HG02852 (cell line): Measurements from ENCODE around the gene CTU2.
A peak's percentile ranks its signal among the peaks of the same experiment; 100 is the strongest.

Source experiments
- ATAC-seq: cut with Tn5 transposase; IDR thresholded peaks from one replicate; pipeline ENCODE4 v1.9.1; 2021; ENCODE audit warnings: mild to moderate bottlenecking, moderate library complexity; ENCODE audit not compliant: unreplicated experiment

CTU2 gene

GRCh38 chr16:88695753-88696152 lies 10.6 kb upstream of the CTU2 start:
- ATAC-seq = no peak

DNA sequence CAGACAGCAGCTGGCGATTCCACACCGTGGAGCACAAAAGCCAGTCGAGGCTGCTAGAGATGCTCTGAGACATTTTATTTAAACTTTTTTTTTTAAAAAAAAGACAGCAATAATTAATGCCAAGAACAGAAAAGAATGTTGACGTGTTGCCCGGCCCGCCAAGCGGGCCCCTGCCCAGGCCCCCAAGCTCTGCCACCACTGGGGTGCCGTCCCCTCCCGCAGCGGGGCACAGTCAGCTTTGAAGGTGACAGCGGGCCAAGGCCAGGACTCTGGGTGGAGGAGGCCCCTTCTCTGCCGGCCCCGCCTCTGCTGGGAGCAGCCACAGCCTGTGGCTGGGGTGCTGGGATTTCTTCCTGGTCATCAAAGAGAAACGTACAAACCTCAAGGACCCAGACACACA lies 9.9 kb upstream of the CTU2 start:
- no peak for ATAC-seq

- ATAC-seq = no peak
These were observed 9.0 kb upstream of the CTU2 start for GRCh38 chr16:88697116-88697830.

DNA sequence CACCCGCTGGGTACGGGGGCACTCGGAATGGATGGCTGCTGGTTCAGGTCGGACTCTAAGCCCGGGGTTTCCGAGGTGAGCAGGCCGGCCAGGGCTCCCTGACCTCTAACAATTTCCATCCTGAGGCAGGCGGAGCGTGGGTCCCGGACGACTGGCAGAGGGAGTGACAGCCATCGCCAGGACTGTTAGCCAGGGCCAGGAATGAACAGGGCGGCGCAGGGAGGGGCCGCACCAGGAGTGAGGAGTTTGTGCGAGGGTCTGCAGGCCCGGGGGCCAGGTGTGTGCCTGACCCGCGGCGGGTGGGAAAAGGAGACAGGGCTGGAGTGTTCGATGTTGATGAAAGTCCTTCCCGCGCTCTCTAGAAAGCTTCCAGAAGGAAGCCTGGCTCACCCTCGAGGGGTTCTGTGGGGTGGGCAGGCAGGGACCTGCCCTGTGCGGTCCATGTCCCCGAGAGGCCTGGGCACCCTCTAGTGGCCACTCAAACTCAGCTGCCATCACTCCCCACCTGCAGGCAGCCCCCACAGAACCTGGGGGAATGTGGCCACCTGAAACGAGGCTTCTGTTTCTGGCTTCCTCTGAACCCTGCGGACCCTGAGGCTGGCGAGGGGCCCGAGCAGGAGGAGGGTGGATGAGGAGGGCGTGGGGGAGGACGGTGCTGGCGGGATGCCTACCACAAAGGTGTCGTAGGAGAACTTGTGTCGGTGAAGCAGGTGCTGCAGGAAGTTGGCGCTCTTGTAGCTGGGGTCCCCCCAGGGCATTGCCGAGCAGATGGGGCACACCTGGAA lies 8.3 kb upstream of the CTU2 start:
- no peak for ATAC-seq

GRCh38 chr16:88698646-88699045 lies 7.7 kb upstream of the CTU2 start:
- no peak for ATAC-seq

DNA sequence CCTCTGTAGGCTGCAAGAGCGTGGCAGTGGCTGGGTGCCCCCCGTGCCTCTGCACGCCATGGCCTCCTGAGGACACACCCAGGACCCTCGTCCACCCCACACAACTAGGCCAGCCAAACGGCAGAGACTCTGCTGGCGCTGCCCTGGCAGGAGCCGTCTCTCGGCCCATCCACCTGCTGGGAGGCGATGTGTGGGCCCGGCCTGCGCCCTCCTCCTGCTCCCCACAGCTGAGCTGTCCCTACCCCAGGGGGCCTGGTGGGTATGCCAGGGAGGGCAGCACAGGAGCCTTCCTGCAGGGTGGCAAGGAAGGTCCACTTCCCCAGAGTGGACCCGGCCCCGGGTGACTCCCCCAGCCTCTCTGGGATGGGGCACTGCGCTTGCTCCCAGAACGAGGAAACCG lies 7.1 kb upstream of the CTU2 start:
- ATAC-seq = no peak

DNA sequence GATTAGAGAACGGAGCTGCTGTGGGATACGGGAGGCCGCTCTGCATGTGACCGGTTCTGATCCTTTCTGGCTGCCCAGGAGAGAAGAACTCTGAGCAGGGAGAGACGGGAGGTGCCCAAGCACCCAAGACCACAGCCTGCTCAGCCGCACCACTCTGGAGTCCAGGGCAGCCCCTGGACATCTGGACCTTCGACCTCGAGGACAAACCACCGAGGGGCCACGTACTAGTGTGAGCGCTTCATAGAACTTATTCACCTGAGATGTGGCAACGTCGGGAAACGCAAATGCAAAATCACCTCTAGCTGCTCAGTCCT lies 6.0 kb upstream of the CTU2 start:
- no peak for ATAC-seq

- ATAC-seq = peak; percentile 73
These were observed 5.4 kb upstream of the CTU2 start for GRCh38 chr16:88700636-88701482.

DNA sequence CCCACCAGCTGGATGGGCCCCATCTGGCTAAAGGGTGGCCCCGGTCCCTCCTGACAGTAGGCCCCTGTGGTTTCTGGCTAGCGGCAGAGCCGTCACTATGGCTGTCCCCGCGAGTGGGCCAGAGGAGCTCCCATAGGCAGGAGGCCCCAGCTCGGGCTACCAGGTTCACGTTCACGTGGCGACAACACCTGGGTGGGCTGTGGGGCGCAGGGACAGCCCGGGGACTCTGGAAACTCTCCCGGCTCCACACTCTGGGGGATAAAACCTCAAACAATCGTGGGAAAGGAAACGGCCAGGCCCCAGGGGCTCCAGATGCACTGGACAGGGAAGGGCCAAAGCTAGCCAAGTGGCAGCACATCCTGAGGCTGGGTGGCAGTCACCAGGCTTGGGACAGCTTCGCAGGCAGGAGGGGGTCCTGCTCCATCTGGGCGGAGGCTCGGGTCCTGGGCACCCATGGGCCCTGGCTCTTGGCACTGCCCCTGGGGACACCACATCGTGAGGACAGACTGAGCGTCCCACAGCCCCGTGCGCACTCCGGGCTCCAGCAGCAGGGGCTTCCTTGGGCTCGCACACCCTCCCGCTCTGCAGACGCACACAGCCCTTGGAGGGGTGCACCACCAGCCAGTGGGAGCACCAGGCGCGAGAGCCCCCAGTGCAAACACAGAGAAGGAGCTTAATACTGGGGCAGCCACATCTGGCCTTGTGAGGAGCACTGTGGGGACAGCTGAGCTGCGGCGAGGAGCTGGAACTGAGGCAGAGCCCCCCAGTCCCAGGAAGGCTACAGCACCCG lies 4.5 kb upstream of the CTU2 start:
- no peak for ATAC-seq

DNA sequence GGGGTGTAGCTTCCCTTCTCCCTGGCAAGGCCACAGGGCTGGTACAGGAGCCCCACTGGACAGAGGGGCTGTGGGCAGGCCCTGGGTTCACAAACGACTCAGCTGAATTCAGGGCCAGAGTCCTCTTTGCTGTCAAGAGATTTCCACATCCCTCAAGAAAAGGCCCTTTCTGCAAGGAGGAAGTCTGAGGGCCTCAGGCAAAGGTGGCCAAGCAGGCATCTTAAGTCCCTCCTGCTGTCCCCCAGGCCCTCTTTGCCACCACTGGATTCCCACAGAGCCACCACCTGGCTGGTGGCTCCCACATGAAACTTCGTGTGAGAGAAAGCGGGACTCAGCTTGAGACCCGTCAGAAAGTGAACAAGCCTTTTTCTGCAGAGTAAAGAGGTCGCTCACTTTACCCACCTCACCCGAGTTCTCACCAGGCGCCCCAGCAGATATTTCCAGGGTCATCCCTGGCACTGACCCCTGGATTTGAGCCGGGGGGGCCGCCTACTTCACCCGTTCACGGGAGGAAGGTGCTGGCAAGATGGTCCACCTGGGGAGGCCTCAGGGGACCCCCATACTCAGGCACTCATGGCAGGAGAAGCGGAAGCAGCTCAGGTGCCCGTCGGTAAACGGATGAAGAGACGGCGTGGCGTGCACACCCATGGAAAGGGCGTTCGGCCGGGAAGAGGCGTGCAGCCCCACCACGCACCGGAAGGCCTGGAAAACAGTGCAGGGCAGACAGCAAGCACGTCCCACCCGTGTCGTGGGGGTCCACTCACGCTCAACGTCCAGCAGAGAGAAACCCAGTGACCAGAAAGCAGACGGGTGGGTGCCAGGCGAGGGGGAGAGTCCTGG lies 3.7 kb upstream of the CTU2 start:
- ATAC-seq = no peak

DNA sequence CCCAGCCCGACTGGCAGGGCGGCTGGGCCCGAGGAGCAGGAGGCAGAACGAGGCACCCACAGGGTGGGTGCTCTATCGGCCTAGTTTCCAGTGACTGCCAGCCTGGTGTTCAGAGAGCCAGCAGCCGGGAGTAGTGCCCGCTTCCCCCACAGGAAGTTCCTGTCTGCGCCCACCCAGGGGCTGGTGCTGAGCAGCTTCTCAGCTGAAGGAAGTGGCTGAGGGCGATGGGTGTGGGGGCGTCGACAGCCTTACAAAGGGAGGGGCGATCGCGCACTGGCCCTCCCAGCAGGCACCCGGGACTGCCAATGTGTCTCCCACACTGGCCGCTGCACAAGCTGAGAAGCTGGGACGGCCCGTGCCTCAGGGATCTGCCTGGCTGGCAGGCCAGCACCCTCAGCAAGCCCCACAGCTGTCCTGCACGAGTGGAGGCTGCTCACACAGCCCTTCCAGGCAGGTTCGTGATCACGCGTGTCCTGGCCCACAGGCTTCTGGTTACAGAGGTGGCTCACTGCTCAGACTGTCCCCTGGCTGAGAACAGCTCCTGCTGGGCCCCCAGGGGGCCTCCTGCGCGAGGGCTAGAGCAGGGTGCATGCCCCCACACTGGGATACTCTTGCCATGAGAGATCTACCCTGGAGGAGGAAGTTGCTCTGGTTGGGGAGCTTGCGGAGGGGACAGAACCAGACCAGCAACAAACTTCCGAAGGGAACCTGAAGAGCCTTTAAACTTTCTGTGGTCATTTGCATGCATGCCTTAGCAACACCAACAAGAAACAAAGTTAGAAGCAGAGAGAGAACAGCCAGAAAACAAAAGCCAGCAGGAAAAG lies 2.6 kb upstream of the CTU2 start:
- ATAC-seq = no peak

DNA sequence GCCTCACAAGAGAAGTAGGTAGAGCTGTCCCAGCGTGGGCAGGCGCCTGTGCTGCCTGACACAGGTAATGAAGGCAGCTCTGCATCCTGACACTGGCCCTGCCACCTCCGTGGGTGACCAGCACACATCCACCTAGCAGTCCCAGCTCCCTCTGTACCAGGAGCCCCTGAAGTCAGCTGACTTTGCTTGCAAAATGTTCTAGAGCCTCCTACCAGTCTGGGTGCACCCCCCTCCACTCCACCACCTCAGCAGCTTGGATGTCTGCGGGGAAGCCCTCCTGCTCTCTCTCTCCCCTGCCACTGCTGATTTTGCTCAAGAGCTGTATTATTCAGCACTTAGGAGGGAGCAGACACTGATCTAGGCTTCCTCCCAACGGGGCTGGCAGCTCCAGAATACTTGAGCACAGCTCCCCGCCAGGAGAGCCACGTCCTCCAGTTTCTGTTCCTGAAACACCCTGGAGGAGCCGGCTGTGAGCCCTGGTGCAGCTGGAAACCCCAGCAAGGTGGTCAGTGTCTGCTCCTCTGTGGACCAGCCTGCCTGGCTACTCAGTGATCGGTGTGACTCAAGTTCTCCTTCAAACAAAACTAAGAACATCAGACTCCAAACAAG lies 1.1 kb upstream of the CTU2 start:
- ATAC-seq = no peak

GRCh38 chr16:88705801-88706228 lies 488 bp upstream of the CTU2 start:
- peak; percentile 22 for ATAC-seq

- ATAC-seq = no peak
These were observed 893 bp downstream of the CTU2 start for GRCh38 chr16:88706965-88707826.

GRCh38 chr16:88710556-88710955 lies 4.3 kb downstream of the CTU2 start:
- ATAC-seq = no peak

DNA sequence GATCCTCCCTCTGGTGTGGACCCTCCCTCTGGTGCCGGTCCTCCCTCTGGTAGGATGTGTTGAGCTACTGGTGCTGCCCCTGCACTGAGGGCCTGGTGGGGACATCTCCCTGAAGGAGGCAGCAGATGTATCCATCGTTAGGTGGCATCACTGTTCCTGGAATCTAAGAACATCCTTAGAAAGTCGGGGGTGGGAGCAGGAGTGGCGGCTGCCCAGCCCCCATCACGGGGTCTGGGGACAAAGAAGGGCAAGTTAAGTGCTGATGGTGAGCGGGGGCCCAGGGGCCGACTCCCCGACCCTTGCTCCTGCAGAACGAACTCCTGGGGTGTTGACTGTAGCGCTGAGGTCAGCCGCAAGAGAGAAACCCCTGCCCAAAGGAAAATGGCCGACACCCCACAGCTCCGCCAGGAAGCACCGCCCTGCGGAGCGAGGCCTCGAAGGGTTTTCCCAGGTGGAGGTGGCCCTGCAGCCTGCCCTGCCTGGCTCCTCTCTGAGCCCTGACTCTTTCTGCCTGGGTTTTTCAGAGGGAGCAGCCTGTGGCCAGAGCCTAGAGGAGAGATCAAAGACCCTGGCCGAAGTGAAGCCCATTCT lies 5.5 kb downstream of the CTU2 start:
- ATAC-seq = no peak

- no peak for ATAC-seq
These were observed 6.2 kb downstream of the CTU2 start for GRCh38 chr16:88712362-88712979.
